ENCODE measurements around the gene COX6A1. TPM values are rescaled to one million over a fixed set of nuclear protein-coding genes. Genes with fewer than 3 reads are reported as not detected.
"Not testable (repeated sequence)": the region's sequence is repeated elsewhere in the genome, so short reads cannot be mapped to it uniquely, and the experiment has no call there.

COX6A1 gene
- polyA plus RNA-seq, 10 donors: 87.5 to 161 (median 112) TPM

DNA sequence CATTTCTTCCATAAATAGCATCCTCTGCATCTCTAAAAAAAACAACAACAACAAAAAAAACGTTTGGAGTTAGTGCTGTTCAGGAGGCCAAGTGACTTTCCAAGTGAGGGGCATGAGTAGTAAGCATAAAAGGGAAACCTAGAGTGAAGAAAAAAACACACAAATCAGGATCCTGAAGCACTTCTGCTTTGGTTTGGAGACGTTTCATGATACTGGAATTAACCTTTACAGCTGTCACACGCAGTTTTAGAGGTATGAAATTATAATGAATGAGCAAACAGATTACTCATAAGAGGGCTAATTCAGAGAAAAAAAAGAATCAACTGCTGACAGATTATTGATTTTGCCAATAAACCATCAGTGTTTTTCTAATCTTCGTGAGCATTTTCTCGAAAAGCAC, 27.8 kb downstream of the COX6A1 start:
- no peak for DNase-seq

DNA sequence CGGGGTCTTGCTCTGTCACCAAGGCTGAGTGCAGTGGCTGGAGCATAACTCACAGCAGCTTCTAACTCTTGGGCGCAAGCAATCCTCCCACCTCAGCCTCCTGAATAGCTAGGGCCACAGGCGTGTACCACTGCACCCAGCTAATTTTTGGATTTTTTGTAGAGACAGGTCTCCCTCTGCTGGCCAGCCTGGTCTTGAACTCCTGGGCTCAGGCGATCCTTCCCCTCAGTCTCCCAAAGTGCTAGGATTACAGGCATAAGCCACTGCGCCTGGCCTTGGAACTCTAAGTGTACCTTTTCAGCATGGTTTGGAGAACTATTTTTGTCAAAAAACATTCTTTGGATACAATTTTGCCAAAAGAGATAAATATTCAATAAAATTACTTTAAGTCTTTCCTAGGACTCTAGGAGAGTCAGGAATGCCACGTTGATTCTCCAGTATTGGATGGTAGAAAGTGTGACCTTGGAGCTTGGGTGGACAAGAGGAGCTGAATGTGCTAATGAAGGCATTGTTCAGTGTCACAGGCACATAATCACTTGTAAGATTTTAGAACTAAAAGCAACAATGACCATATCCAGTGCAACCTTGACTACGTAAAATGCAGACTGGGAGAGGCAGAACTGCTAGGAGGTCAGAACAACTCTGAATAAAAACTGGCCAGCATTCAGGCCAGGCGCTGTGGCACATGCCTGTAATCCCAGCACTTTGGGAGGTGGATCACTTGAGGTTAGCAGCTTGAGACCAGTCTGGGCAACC, 28.8 kb downstream of the COX6A1 start:
- peak in 1 of 3 donors; percentile 45 for DNase-seq

DNA sequence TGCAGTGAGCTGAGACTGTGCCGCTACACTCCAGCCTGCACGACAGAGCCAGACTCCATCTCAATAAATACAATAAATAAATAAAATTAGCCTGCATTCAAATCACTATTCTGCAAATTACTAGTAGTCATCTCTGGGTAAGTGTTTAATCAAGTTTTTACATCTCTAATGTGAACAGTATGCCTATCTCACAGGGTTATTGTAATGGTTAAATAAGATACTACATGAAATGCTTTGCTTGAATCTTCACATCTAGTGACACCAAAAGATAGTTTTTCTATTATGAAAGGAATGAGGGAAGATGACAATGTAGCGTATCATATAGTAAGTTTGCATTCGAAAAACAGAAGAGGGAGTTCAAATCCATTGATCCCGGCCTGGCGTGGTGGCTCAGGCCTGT, 29.5 kb downstream of the COX6A1 start:
- no peak for DNase-seq

DNA sequence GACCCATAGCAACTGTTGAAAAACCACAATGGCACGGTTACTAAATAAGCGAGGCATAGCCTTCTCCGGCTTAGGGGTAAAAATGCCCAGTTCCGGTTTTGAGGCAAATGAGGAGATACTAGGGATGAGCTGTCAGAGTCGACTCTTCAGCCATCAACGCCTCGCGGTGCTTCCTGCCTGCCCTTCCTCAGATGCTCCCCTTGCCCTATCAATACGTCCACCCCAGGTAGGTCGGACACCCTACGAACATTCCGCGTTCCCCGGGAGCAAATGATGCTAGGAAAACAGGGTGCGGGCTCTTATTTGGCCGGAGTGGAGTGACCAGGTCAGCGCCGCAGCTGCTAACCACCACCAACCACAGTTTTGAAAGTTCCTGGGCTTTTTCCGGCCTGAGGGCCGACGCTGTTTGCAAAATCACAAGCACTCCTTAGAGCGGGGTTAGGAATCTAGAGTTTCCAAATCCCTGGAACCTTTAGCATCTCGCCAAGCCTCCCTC, 30.5 kb downstream of the COX6A1 start:
- no peak for DNase-seq

DNA sequence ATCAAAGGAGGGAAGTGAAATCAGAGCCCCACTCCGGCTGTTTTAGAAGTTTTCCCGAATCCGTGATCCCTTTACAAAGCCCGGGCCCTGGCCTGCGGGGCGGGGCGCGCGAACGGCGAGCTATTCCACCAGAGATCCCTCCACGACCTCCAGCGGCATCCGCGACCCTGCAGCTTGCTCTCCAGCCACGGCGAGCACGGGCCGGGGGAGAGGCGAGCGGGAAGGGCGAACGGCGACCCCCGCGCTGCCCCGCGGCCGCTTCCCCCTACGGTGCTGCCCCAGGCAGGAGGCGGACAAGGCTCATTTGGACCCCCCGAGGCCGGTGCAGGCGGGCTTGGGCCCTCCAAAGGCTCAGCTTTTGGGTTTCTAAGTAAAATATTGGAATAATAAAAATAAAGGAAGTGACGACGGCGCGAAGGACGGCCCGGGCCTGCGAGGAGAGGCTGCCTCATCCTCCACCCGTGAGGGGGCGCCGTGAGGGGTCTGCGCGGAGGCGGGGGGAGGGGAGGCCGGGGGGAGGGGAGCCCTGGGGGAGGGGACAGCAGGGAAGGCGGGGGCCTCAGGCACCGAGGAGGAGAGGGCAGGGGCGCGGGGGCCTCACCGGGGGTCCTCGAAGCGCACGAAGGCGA, 31.0 kb downstream of the COX6A1 start:
- peak; percentile 33 to 76 (median 54) for DNase-seq

DNA sequence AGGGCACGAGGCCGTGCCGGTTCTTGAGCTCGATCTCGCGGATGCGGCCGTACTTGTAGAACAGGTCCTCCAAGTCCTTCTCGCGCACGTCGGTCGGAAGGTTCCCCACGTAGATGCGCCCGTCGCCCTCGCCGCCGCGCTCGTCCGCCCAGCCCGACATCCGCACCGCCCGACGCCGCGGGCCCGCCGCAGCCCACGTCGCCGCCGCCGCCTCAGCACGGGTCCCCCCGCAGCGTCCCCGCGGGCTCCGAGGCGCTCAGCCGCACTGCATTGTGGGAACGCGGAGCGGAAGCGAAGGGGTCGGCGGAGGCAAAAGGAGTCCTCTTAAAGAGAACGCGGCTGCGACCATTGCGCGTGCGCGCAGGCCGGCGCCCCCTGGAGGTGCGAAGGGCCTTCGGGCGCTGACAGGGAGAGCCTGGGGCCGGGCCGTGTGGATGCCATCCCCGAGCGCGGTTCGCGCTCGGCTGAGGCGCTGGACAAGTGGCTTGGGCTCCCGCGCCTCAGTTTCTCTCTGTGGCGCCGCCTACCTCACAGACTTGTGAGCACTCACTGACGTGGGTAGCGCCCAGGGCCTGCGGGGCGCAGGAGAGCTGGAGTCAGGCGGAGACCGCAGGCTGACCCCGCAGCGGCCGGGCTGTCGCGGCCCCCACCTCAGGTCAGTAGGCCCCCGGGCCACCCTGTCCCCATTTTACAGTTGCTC, 31.7 kb downstream of the COX6A1 start, which contains the start of gene SRSF9:
TSS of gene SRSF9 (minus strand) at position 299 of the 700 bp plus-strand sequence. CDS start at position 160, 139 bp downstream.
- DNase-seq: peak; percentile 97 to 99 (median 99)

DNA sequence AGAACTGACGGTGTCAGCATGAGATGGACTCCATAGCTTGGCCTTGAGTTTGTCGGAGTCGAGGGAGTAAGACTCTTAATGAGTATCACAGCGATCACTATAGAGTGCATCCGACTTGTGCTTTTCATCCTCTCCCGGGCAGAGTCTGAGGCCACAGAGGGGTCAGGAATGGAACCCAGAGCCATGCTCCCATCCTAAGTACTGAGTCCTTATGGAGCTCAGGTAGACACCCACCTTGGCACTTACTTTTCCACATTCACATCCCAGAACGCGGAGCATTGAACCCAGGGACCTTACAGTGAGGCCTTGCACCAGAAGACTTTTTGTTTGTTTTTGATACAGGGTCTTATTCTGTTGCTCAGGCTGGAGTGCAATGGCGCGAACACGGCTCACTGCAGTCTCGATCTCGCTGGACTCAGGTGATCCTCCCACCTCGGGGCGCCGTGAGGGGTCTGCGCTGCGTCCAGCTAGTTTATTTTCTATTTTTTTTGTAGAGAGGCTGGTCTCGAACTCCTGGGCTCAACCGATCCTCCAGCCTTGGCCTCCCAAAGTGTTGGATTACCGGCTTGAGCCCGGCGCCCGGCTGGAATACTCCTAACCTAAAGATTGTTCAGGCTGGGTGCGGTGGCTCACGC, 32.4 kb downstream of the COX6A1 start:
- DNase-seq: no peak

DNA sequence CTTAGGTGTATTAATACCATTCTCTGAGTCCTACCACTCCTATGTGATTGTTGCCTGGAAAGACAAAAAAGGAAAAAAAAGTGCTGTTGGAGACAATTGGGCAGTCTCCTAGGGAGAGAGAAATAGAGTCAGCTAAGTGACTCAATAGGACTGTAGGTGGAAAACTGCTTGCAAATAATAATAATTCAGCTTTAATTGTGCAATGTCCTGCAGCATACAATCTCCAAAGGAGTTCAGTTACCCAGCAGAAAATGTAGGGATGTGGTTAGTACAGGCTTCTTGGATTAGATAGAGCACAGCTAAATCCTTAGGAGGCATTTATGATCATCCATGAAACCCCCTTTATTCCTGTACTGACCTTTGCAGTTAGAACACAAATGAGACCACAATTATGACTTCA, 34.6 kb downstream of the COX6A1 start:
- no peak for DNase-seq

DNA sequence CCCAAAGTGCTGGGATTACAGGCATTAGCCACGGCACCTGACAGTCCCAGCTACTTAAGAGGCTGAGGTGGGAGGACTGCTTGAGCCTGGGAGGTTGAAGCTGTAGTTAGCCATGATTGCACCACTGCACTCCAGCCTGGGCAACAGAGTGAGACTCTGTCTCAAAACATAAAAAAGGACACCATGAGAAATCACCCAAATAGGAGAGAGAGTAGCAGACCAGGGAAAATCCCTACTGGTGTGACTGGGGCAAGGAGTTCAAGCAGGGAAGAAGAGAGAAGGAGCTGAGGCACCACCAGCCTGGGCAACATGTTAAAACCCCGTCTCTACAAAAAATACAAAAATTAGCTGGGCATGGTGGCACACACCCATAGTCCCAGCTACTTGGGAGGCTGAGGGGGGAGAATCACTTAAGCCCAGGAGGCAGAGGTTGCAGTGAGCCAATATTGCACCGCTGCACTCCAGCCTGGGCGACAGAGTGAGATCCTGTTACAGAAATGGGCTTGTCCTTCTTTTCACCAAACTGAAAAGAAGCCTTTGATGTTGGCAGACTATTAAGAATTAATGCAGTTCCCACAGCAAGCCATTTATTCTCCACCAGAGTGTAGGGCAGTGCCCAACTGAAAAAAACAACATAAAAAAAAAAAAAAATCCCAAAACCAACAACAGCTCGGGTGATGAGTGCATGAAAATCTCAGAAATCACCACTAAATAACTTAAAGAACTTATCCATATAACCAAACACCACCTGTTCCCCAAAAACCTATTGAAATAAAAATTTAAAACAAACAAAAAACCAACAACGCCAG, 36.1 kb downstream of the COX6A1 start:
- no peak for DNase-seq

DNA sequence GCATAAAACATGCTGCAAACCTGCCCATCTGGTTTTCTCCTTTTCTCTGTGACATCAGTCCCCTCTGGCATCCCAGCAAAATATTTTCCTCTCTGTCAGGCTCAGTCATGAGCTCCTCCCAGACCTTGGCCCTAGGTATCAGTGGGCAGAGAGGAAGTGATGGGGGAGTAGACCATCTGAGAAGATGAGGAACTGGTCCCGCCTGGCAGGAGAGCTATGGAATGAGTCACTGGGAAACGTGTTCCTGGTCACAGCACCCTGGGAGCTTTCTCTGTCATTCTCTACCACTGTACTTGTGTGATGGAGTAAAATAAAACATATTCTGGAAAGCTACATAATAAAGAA, 36.7 kb downstream of the COX6A1 start:
- DNase-seq: peak; percentile 38 to 49 (median 46)

DNA sequence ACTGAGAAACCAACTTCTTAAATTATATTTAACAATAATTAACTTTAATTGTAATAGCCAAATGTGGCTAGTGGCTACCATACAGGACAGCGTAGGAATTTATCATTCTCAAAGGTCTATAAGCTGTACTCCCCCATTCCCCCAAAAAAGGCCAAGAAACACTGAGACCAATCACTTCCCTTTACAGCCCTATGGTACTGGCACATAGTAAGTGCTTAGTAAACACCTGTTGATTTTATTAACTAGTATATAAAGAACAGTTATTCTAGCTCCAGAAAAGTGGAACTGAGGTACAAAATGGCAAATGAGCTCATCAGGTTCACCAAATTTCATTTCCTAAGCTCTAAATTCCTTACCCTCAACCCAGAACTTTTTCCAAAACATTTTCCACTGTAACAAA, 37.7 kb downstream of the COX6A1 start:
- no peak for DNase-seq

DNA sequence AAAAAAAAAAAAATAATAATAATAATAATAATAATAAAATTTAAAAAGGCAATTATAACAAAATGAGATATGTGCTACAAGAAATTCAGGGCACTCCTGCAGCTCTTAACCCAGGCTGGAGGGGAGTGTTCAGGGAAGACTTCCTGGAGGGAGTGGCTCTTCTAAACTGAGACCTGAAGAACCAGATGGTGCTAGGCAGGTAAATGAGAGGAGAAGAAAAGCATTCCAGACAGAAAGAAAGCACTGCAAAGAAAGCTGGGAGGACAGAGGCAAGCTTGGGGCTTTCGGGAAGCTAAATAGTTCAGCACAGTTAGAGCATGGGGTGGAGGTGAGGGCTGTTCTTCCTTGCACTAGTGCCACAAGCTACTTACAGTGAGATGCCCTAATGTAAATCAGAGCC, 41.5 kb downstream of the COX6A1 start:
- DNase-seq: no peak

DNA sequence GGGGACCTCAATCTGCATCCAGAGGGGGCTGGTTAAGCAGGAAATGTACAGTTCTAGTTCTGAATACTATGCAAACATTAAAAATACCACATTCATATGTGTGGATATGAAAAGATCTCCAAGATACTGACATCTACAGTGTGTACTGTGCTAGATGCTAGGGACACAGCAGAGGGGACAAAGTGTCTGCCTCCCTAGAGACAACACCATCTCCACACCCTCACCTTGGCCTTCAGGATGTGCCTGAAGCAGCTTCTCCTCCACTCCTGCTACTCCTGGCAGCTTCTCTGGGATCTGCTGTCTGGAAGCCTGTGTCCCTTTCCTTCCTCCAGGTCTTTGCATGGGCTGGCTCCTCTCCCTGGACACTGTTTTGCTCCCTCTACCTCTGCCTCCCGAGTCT, 42.3 kb downstream of the COX6A1 start:
- no peak for DNase-seq

DNA sequence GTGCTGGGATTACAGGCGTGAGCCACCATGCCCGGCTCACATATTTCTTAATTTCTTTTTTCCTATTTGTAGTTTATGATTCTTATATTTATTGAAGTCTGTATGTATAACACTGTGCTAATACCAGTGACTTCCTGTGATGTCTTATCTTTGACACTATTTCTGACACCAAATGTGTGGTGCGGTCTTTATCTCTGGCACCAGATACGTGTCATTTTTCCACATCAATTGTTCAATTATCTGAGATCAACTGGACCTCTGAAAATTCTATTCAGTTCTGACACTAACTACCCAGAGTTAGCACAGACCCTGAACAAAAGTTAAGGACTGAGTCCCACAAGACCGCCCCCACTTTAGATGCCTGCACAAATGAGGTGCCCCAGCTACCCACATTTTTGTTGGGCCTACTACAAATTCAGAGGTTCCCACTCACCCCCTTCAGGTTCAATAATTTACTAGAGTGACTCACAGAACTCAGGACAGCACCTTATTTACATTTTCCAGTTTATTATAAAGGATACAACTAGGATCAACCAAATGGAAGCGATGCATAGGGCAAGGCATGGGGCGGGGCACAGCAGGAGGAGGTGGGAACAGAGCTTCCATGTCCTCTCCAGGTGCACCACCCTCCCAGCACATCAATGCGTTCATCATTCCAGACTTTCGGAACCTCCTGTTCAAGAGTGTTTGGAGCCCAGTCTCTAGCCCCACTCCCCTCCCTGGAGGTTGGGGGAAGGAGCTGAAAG, 43.3 kb downstream of the COX6A1 start:
- no peak for DNase-seq

DNA sequence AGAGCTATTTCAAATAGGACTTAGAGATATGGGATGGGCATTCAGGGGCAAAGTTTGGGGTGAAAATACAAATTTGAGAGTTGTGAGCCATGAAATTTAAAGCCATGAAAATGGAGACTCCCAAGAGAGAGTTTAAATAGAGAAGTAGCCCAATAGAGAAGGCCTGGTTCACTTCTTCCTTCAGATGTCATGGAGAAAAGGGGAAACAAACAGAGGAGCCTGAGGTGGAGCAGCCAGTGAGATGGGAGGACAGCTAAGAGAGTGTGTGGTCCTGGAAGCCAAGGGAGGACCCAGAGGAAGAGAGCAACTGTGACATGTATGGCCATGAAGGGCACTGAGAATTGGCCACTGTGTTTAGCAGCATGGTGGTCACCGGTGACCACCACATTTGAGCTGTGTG, 45.7 kb downstream of the COX6A1 start:
- DNase-seq: no peak

DNA sequence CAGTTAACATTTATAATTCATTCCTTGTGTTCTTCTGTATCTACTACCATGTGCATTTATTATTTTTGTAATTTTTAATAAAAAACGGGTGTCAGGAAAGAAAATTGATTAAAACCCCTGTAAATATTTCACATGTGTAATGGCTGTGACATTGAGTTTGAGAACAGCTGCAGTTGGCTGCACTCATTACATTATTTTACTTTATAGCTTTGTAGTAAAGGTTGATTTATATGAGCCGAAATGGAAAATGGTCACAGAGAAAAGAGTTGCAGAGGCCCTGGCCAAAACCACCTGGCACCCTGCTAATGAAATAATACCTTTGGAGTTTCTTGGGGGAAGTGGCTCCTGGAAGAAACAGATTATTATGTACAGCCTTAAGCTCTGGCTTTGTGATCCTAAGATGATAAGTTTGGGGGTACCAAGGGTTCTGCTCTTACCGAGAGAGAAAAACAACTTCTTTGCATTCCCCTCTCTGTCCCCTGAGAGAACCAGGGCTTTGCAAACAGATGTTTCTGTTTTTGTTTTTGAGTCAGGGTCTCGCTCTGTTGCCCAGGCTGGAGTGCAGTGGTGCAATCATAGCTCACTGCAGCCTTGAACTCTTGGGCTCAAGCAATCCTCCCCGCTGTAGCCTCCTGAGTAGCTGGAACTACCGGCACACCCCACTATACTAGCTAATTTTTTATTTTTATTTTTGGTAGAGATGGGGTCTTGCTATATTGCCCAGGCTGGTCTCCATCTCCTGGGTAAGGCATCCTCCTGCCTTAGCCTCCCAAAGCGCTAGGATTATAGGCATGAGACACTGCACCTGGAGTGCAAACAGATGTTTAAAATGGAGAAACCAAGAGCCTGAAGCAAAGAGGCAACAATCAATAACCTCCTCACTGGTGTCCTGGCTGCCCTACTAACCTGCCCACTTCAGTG, 48.3 kb downstream of the COX6A1 start:
- no peak for DNase-seq

DNA sequence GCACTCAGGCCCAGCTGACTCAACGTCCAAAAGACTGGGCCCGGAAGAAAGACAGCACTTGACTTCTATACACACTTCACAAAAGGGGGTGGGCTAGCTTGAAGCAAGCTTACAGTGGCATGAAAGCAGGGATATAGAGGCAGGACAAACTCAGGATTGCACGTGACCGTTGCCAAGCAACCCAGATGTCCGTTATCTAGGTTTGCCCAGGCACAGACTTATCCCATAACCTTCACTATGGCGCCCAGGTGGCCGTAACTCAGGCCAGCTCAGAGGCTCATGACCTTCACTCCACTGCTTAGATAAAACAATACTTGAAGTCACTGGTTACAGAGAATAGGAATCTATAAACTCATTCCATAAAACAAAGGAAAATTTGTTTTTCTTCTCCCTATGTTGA, 49.6 kb downstream of the COX6A1 start:
- not testable (repeated sequence) for DNase-seq

DNA sequence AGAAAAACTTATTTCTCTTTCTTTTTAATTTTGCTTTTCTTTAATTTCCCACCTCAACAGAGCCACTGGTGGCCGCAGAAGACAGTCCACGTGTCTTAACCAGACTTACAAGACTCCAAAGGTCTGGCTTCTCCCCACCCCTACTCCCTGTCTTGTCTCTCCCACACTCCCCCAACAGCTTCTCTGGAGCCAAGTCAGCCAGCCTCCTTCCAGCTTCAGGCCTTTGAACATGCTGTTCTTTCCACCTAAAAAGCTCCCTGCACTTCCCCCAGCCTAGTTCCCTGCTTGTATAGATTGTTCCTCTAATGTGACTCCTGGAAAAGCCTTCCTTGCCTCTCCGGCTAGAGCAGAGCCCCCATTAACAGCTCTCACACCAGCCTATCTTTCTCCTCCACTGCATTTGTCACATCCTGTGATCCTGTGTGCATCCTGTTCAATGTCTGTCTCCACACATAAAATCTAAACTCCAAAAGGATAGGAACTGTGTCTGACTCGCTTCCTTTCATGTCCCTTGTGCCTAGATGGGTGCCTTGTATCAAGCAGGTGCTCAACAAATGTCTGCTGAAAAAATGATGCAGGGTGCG, 50.2 kb downstream of the COX6A1 start:
- DNase-seq: peak in 1 of 3 donors; percentile 24

DNA sequence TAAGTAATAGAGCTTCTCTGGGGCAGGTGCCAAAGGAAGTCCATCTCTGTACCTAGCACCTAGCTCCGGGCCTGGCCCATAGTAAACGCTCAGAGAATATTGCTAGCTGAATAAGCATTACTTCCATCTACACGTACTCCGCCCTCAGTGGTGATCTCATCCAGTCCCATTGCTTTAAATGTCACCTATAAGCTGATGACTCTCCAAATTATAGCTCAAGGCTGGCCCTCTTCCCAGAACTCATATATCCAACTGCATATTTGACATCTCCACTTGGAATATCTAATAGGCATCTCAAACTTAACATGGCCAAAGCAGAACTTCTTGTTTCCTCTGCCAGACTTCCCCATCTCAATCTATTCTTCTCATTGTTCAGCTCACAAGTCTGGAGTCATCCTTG, 51.1 kb downstream of the COX6A1 start:
- DNase-seq: peak in 1 of 3 donors; percentile 54

Data from muscle of back (tissue), 11 donors.